CD4-positive, alpha-beta T cell treated with Interferon alpha-2 for 1 hour (primary cell): ENCODE data around the gene CERS6.
"Not testable (repeated sequence)": the region's sequence is repeated elsewhere in the genome, so short reads cannot be mapped to it uniquely, and the experiment has no call there.

Source experiments
- DNase-seq, 2 donors: peaks; one replicate each; pipeline ENCODE4 v3.0.0-alpha.2; 2020 to 2022

The CERS6 gene

GRCh38 chr2:168649105-168649504, 193.0 kb downstream of the CERS6 start:
- DNase-seq, result no peak

- DNase-seq, result no peak
These were observed 193.5 kb downstream of the CERS6 start for GRCh38 chr2:168649562-168649961.

- DNase-seq, result no peak
These were observed 194.1 kb downstream of the CERS6 start for GRCh38 chr2:168650139-168650538.

DNA sequence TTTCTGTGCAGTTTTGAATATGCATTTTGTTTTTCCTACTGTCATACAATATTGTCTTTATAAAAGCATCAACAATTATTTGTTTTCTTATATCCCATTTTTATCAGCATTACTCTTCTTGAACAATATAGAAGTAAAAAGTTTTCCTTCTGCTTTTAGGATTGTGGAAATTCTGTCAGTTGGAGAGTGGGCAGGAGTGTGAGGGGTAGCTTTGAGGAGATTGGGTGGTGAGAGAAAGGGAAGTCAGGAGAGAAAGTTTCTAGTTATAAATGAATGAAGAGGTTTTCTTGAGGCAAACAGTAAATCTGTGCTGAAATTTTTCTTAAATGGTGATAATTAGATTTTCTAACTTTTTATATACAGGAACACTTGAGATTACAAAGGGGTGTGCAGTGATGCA, 194.7 kb downstream of the CERS6 start:
- no peak for DNase-seq

- no peak for DNase-seq
These were observed 197.2 kb downstream of the CERS6 start for GRCh38 chr2:168652997-168653921.

DNA sequence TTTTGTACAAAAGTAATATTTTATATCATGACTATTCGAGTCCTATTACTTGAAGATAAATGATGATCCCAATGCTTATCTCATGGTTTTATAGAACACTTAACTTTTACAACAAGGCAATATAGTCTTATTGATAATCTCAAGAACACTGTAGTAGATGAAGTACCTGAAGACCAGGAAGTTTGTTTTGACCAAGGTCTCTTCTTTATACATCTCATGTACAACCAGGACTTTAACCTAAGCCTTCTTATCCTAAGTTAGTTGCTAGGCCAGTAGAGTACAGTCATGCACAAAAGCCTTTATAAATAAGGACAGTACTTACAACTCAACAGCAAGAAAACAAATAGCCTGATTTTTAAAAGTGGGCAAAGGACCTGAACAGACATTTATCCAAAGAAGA, 198.6 kb downstream of the CERS6 start:
- DNase-seq, result no peak

DNA sequence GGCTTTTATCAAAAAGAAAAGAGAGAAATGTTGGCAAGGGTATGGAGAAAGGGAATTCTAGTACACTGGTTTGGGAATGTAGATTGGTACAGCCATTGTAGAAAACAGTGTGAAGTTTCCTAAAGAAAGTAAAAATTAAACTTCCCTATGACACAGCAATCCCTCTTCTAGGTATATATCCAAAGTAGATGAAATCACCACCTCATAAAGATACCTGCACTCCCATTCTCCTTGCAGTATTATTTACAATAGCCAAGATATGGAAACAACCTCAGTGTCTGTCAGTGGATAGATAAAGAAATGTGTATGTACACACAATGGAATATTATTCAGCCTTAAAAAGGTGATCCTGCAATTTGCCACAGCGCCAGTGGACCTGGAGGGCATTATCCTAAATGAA, 199.1 kb downstream of the CERS6 start:
- no peak for DNase-seq

DNA sequence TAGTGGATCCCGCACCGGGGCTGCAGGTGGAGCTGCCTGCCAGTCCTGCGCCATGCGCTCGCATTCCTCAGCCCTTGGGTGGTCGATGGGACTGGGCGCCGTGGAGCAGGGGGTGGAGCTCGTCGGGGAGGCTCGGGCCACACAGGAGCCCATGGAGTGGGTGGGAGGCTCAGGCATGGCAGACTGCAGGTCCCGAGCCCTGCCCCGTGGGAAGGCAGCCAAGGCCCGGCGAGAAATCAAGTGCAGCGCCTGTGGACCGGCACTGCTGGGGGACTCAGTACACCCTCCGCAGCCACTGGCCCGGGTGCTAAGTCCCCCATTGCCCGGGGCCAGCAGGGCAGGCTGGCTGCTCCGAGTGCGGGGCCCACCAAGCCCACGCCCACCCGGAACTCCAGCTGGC, 201.3 kb downstream of the CERS6 start:
- not testable (repeated sequence) for DNase-seq

DNA sequence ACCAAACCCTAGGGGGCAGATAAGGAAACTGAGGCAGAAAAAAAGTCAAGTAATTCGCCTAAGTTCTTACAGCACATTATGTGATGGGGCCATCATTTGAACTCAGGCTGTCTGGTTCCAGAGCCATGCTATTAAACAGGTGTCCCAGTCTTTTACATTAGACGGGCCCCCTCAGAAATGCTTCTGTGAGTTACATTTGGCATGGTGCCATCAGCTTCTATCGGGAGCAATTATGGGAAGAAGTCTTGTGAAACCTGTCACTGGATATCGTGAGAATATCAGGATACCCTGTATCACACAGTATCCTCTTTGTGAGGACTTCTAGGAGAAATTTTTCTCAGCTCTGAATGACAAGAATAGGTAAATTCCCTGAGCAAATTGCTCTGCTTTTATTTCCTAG, 202.6 kb downstream of the CERS6 start:
- DNase-seq, result no peak

DNA sequence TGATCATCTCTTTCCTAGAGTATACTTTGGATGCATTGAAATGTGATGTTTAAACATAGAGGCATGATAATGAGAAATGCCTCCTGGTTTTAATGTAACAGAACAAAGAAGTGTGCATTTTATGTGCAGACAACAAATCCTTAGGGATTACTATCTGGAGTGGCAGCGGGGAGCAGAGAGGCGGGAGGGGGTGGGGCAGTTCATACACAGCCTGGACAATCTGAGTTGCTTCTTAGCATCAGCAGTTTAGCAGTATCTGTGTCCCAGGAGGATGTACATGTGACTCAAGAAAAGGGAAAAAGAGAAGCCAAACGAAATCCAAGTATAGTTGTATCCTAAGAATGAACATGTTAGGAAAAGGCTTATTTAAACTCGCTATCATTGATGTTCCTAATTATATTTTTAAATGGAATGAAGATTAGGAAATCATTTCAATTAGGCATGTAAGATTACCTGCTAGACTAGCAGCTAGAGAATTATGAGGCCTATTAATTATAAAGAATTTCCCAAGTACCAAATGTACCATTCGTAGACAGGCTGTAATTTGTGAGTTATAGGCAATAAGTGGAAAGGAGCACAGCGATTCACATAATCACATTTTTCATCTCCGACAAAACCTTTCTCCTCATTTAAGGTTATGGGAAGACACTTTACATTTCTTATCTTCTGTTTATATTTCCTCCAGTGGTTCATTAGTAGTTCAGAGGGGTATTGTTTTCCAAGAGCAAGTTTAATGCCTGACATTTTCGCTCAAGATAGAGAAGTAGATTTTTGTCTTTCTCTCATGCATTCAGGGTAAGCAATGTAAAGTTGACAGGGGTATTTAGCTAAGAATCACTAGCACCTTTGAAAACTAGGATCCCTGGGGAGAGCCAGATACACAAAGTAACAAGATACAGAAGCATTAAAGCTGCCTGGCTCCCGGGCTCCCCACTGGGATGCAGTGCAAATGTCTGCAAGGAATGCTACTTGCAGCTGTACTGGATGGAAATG, 205.1 kb downstream of the CERS6 start:
- no peak for DNase-seq

DNA sequence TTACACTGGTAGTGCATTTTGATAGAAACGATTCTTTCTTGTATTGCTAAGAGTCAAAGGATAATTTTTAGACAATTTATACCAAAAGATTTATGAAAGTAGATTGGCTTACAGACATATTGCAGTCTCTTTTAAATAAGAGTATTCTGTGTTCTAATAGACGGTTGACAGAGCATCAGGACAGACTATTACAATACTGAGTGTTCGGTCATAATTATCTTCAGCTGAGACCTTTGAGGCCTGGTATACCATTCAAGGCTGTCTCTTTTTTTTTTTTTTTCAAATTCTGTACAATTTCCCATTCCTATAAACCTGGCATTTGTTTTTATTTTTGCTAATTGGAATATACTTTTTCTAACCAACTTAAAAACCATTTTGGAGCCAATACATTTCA, 205.8 kb downstream of the CERS6 start:
- DNase-seq, result no peak

DNA sequence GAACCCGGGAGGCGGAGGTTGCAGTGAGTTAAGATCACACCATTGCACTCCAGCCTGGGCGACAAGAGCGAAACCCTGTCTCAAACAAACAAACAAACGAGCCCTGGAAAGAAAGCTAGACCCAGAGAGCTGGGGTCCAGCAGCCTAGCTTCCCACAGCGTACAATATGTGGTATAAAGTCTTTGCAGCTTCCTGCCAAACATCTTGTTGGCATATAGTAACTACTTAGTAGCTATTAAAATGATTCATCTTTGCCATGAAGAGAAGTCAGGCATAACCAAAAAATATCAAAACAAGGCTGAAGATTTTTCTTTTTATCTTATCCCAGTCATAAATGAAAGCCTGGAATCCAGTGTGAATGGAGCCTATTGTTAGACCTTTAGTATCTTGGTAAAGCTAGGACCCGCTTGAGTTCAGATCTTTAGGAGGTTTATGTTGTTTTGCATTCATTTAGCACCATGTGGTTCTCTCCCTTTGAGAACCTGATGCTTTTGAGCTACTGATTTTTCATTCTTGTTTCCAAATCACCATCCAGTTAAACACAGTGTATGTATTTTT, 206.7 kb downstream of the CERS6 start:
- no peak for DNase-seq

DNA sequence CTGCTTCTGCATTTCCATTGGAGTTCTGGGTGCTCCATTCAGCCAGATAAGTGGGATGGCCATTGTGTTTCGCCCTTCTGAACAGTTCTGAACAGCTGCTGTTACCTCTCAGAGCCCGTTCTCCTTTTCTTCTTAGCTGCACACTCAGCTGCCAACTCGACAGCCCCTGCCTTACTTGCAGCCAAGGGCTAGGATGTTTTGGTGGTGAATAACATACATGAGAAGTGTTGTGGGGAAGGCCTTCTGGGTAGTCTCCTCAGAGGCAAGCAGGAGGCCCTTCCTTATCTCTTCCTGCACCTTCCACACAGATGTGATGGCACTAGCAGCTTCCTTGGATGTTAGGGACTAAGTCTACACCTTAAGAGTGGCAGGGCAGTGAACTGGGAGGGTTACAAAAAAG, 207.9 kb downstream of the CERS6 start:
- DNase-seq, result no peak

GRCh38 chr2:168664715-168665114, 208.6 kb downstream of the CERS6 start:
- DNase-seq, result not testable (repeated sequence)

GRCh38 chr2:168666339-168666738, 210.3 kb downstream of the CERS6 start:
- no peak for DNase-seq

DNA sequence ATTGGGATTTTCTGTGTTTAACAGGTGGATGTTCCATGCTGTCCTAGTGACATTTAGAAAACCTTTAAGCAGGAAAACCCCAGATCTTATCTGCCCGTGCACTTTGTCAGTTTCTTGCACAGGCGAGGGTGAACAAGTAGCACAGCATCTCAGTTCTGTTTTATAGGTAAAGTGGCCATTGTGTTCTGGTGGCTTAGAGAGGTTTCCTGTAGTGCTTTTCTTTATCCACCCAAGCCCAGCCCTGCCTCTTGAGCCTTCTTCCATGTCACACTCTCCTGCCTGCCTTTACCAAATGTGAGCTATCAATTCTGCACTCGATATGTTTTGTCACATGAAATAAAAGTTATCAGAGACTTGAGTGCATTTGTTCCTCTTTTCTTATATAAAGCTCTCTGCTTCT, 211.1 kb downstream of the CERS6 start:
- no peak for DNase-seq

GRCh38 chr2:168669151-168669550, 213.1 kb downstream of the CERS6 start:
- DNase-seq, result no peak

GRCh38 chr2:168670478-168670877, 214.4 kb downstream of the CERS6 start:
- DNase-seq, result no peak

DNA sequence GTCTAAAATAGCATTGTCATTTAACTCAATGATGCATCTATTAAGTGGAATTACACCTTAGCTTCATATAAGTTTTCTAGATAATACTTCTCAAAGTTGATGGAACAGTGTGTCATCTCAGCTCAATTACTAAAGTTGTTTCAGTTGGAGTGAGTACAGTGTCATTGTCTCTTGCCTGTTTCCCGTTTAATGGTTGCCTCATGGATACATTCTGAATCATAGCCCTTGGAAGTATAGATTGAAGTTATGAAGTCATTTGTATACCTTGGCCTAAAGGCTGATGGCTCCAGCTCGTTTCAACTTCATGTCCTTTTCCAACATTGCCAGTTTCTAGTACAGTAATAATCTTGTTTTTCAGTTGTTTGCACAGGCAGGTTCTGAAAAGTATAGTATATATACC, 215.9 kb downstream of the CERS6 start:
- no peak for DNase-seq

DNA sequence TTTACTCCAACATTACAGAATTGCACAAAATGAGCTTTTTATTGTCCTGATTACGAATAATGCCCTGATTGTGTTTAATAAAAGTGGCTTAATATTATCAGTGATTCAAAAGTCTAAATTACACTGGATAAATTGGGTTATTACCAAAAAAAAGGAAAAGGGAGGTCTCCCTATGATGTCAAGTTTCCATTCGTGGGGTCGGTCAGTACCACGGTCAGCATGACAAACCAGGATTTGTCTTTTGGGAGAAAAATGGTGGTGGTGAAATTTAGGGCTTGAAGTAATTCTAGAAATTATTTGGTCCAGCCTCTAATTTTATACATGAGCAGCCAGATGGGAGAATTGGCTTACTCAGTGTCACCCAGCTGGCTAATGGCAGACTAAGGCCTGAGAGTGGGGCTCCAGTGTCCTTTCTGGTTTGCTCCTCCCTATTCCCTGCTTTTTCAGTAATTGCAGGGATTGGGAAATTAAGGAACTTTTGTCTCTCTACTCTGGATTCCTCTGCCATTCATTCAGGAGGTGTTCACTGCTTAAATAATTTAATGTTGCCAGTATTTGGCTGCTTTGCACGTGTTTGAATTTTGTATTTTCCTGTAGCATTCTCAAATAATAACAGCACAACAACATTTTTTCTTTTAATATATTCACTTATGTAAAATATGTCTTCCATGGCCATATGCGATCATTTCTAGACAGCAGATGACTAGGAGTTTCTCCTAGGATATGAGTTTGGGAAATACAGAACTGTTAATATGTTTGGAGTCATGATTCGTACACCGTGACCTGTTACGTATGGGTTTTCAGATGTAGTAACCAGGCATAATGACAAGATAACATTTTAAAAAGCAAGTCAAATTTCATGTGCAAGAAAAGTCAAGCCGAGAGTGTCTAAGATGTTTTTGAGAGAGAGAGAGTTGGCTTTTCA, 217.5 kb downstream of the CERS6 start:
- no peak for DNase-seq

- DNase-seq, result no peak
These were observed 222.2 kb downstream of the CERS6 start for GRCh38 chr2:168678153-168678853.

GRCh38 chr2:168679081-168679480, 223.0 kb downstream of the CERS6 start:
- no peak for DNase-seq
